HepG2 (cell line): Measurements from ENCODE around the gene UNC13D. TPM values are rescaled to one million over a fixed set of nuclear protein-coding genes. Genes with fewer than 3 reads are reported as not detected.

Experiments
- ATRX ChIP-seq: sonication (generic); formaldehyde crosslinking; IDR thresholded peaks from 2 replicates; pipeline ENCODE4 v1.4.0; 2020; ENCODE audit warnings: missing genetic modification reagents, borderline replicate concordance
- EP300 ChIP-seq, 3 experiments: sonication (generic) in 1 of 3; formaldehyde crosslinking in 1 of 3; IDR thresholded peaks; 2 replicates each; pipeline versions ENCODE4 v1.5.1 to v1.6.1; 2011 to 2020; ENCODE audit warnings: low read depth in 2 of 3, low read length in 2 of 3, borderline replicate concordance in 1 of 3, improper control_type of control experiment in 1 of 3, mild to moderate bottlenecking in 1 of 3, missing genetic modification reagents in 1 of 3, moderate library complexity in 1 of 3
- FOXJ3 ChIP-seq: sonication (generic); formaldehyde crosslinking; IDR thresholded peaks from 2 replicates; pipeline ENCODE4 v1.4.0; 2020; ENCODE audit warnings: missing genetic modification reagents, mild to moderate bottlenecking, borderline replicate concordance
- HDAC1 ChIP-seq: sonication (generic); formaldehyde crosslinking; IDR thresholded peaks from 2 replicates; pipeline ENCODE4 v1.5.1; 2020; ENCODE audit warnings: mild to moderate bottlenecking, missing genetic modification reagents
- IKZF4 ChIP-seq: sonication (generic); formaldehyde crosslinking; IDR thresholded peaks from 2 replicates; pipeline ENCODE4 v1.5.1; 2020; ENCODE audit warnings: borderline replicate concordance, mild to moderate bottlenecking, low read depth, missing genetic modification reagents; ENCODE audit errors: not compliant biosample characterization
- JARID2 ChIP-seq: sonication (generic); formaldehyde crosslinking; IDR thresholded peaks from 2 replicates; pipeline ENCODE4 v1.8.1; 2023; ENCODE audit warnings: missing genetic modification reagents, inconsistent platforms; ENCODE audit not compliant: insufficient replicate concordance
- MAZ ChIP-seq, 2 experiments: sonication (generic) in 1 of 2; formaldehyde crosslinking in 1 of 2; IDR thresholded peaks; 2 replicates each; pipeline versions ENCODE4 v1.5.0 to v1.6.1; 2012 to 2020; ENCODE audit warnings: low read depth in 2 of 2, mild to moderate bottlenecking in 2 of 2, borderline replicate concordance in 1 of 2, improper control_type of control experiment in 1 of 2, low read length in 1 of 2, missing genetic modification reagents in 1 of 2, moderate library complexity in 1 of 2
- MYNN ChIP-seq: sonication (generic); formaldehyde crosslinking; IDR thresholded peaks from 2 replicates; pipeline ENCODE4 v1.4.0; 2020; ENCODE audit warnings: mild to moderate bottlenecking, low read depth, missing genetic modification reagents
- NCOA2 ChIP-seq: sonication (generic); formaldehyde crosslinking; IDR thresholded peaks from 2 replicates; pipeline ENCODE4 v1.8.0; 2022; ENCODE audit warnings: inconsistent platforms
- POLR2AphosphoS5 ChIP-seq: IDR thresholded peaks from 2 replicates; pipeline ENCODE4 v1.6.1; 2012; ENCODE audit warnings: low read depth, low read length
- ZBTB38 ChIP-seq: sonication (generic); formaldehyde crosslinking; IDR thresholded peaks from 2 replicates; pipeline ENCODE4 v1.5.1; 2020; ENCODE audit warnings: mild to moderate bottlenecking, missing genetic modification reagents
- ZBTB42 ChIP-seq: sonication (generic); formaldehyde crosslinking; IDR thresholded peaks from 2 replicates; pipeline ENCODE4 v1.5.0; 2020; ENCODE audit warnings: mild to moderate bottlenecking, missing genetic modification reagents
- ZC3H4 ChIP-seq: sonication (generic); formaldehyde crosslinking; IDR thresholded peaks from 2 replicates; pipeline ENCODE4 v1.4.0; 2020; ENCODE audit warnings: missing genetic modification reagents, borderline replicate concordance
- ZFP41 ChIP-seq: sonication (generic); formaldehyde crosslinking; IDR thresholded peaks from 2 replicates; pipeline ENCODE4 v1.4.0; 2020; ENCODE audit warnings: mild to moderate bottlenecking, missing genetic modification reagents, borderline replicate concordance
- ZNF292 ChIP-seq: sonication (generic); formaldehyde crosslinking; IDR thresholded peaks from 2 replicates; pipeline ENCODE4 v1.8.1; 2022; ENCODE audit warnings: mild to moderate bottlenecking, low read depth, missing genetic modification reagents, borderline replicate concordance
- ZNF354B ChIP-seq: sonication (generic); formaldehyde crosslinking; IDR thresholded peaks from 2 replicates; pipeline ENCODE4 v1.8.0; 2022; ENCODE audit warnings: mild to moderate bottlenecking, missing genetic modification reagents
- ZNF501 ChIP-seq: sonication (generic); formaldehyde crosslinking; IDR thresholded peaks from 2 replicates; pipeline ENCODE4 v1.5.1; 2020; ENCODE audit warnings: mild to moderate bottlenecking, moderate library complexity, missing genetic modification reagents
- ZNF7 ChIP-seq: IDR thresholded peaks from 2 replicates; pipeline ENCODE4 v1.6.1; 2016; ENCODE audit warnings: missing biosample characterization, missing genetic modification reagents
- ZNF761 ChIP-seq: sonication (generic); formaldehyde crosslinking; conservative IDR thresholded peaks from 2 replicates; pipeline ENCODE4 v1.4.0; 2020; ENCODE audit warnings: mild to moderate bottlenecking, missing genetic modification reagents
- polyA plus RNA-seq, 8 experiments: library from polyadenylated mRNA; depleted of rRNA in 3 of 8; stranded (reverse) in 7 of 8; unstranded in 1 of 8; fragments of >200 nt; fragmentation: Illumina TruSeq in 4 of 8; extraction: Trizol in 4 of 8; gene quantifications; 2 replicates each; pipeline versions ENCODE4 v1.2.1 to v1.2.3, GENCODE V29; 2011 to 2016; ENCODE audit warnings: low read depth in 4 of 8, missing spikeins in 1 of 8, mixed read lengths in 1 of 8; ENCODE audit not compliant: insufficient read depth in 1 of 8
- total RNA-seq, 5 experiments: library from RNA; depleted of rRNA; stranded (reverse); fragments of >200 nt; fragmentation: Illumina TruSeq; extraction: Trizol; gene quantifications; 2 replicates each; pipeline ENCODE4 v1.2.3, GENCODE V29; 2016; ENCODE audit warnings: low read depth in 1 of 5
- TF ChIP-seq, protein P1 (sequence below): sonication (generic); formaldehyde crosslinking; IDR thresholded peaks from 2 replicates; pipeline ENCODE4 v1.5.0; 2020; ENCODE audit warnings: mild to moderate bottlenecking, missing genetic modification reagents, borderline replicate concordance
- TF ChIP-seq, protein P2 (sequence below): sonication (generic); formaldehyde crosslinking; IDR thresholded peaks from 2 replicates; pipeline ENCODE4 v1.8.0; 2022; ENCODE audit warnings: mild to moderate bottlenecking, missing genetic modification reagents, borderline replicate concordance
- TF ChIP-seq, protein P3 (sequence below): sonication (generic); formaldehyde crosslinking; conservative IDR thresholded peaks from 2 replicates; pipeline ENCODE4 v1.8.1; 2023; ENCODE audit warnings: missing genetic modification reagents

UNC13D gene
- total and polyA plus RNA-seq, 2 of the 13 experiments (the other 11 are each of a cell fraction or from before 2014, with no cell fraction given) = 29.7 to 42.7 TPM

DNA sequence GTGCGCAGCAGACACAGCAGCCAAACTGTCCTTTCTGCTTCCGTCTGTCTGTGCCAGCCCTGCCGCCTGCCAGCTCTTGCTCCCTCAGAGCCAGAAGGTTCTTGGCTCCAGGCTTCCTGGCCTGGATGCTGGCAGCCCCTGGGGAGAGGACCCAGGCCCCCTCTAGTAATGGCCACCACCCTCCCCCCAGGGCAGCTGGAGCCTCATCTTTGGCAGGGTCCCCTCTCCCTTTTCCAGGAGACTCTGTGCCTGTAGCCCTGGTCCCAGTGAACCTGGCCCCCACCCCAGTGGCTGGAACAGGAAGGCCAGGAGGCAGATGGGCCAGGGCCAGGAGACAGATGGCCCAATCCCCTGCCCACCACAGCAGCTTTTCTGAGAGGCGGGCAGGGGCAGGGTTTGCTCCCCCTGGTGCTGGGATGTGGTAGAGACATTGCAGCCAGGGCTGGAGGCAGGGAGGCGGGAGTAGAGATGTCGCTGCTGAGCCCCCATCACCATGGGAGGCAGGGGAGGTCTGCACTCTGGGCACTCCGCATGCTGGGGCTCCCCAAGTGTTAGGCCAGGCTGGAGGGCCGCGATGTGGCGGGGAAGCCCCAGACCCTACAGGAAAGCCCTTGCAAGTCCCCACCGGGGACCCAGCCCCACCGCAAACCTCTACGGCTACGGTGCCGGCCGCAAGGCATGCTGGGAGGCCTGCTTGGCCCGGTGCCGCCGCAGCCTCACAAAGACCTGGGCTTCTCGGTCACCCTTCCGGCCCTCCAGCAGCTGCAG is 16.7 kb downstream of the UNC13D start (continued):
- TF ChIP-seq, protein P1, sequence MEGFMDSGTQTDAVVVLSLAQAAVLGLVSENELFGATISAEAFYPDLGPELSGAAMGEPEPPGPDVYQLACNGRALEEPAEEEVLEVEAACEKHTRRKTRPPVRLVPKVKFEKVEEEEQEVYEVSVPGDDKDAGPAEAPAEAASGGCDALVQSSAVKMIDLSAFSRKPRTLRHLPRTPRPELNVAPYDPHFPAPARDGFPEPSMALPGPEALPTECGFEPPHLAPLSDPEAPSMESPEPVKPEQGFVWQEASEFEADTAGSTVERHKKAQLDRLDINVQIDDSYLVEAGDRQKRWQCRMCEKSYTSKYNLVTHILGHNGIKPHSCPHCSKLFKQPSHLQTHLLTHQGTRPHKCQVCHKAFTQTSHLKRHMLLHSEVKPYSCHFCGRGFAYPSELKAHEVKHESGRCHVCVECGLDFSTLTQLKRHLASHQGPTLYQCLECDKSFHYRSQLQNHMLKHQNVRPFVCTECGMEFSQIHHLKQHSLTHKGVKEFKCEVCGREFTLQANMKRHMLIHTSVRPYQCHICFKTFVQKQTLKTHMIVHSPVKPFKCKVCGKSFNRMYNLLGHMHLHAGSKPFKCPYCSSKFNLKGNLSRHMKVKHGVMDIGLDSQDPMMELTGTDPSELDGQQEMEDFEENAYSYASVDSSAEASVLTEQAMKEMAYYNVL = no peak
- TF ChIP-seq IKZF4 (CRISPR knock-in tag) (no peak), ZNF292 (CRISPR knock-in tag) (no peak), ZNF7 (CRISPR knock-in tag) (no peak), ZNF501 (peak; percentile 36; the same call in 1 of the 2 replicates), ZFP41 (CRISPR knock-in tag) (no peak), ATRX (CRISPR knock-in tag) (no peak), HDAC1 (CRISPR knock-in tag) (0 out of 2 replicates have a peak, but pooled peaks have one; percentile 33), FOXJ3 (no peak), JARID2 (CRISPR knock-in tag) (no peak), MYNN (CRISPR knock-in tag) (no peak), POLR2AphosphoS5 (no peak), ZBTB42 (CRISPR knock-in tag) (no peak), EP300 (IDR thresholded peaks at IDR 0.05; ENCODE audit: low read depth in 2 of 2, low read length in 2 of 2) (no peak), EP300 (CRISPR knock-in tag; IDR thresholded peaks at IDR 0.05; ENCODE audit: borderline replicate concordance) (no peak), ZNF761 (no peak), NCOA2 (CRISPR knock-in tag) (no peak), ZNF354B (CRISPR knock-in tag) (no peak), ZBTB38 (peak; percentile 92), MAZ (IDR thresholded peaks at IDR 0.05; ENCODE audit: borderline replicate concordance, low read depth, low read length) (peak; percentile 23; the same call in 1 of the 2 replicates), MAZ (CRISPR knock-in tag; IDR thresholded peaks at IDR 0.05; ENCODE audit: low read depth) (no peak), ZC3H4 (CRISPR knock-in tag) (no peak)
- TF ChIP-seq, protein P2, sequence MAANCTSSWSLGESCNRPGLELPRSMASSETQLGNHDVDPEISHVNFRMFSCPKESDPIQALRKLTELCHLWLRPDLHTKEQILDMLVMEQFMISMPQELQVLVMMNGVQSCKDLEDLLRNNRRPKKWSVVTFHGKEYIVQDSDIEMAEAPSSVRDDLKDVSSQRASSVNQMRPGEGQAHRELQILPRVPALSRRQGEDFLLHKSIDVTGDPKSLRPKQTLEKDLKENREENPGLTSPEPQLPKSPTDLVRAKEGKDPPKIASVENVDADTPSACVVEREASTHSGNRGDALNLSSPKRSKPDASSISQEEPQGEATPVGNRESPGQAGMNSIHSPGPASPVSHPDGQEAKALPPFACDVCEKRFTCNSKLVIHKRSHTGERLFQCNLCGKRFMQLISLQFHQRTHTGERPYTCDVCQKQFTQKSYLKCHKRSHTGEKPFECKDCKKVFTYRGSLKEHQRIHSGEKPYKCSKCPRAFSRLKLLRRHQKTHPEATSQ (CRISPR knock-in tag) = 0 out of 2 replicates have a peak, but pooled peaks have one; percentile 48
- TF ChIP-seq, protein P3, sequence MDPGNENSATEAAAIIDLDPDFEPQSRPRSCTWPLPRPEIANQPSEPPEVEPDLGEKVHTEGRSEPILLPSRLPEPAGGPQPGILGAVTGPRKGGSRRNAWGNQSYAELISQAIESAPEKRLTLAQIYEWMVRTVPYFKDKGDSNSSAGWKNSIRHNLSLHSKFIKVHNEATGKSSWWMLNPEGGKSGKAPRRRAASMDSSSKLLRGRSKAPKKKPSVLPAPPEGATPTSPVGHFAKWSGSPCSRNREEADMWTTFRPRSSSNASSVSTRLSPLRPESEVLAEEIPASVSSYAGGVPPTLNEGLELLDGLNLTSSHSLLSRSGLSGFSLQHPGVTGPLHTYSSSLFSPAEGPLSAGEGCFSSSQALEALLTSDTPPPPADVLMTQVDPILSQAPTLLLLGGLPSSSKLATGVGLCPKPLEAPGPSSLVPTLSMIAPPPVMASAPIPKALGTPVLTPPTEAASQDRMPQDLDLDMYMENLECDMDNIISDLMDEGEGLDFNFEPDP (CRISPR knock-in tag) = no peak
